GM18511 (cell line): ENCODE results near the gene HIP1.
"Not testable (repeated sequence)": the region's sequence is repeated elsewhere in the genome, so short reads cannot be mapped to it uniquely, and the experiment has no call there.

Experiments used
- ATAC-seq: cut with Tn5 transposase; IDR thresholded peaks from one replicate; pipeline ENCODE4 v1.9.1; 2021; ENCODE audit warnings: mild to moderate bottlenecking, moderate library complexity; ENCODE audit not compliant: unreplicated experiment

Gene HIP1

GRCh38 chr7:75738604-75738974 is at the start of gene HIP1:
TSS of gene HIP1 (minus strand) at chr7:75738941. CDS start at chr7:75738920, 21 bp downstream.
- ATAC-seq = peak; percentile 10

- ATAC-seq = not testable (repeated sequence)
Measured at GRCh38 chr7:75788154-75788847, 49.6 kb upstream of the HIP1 start.

GRCh38 chr7:75783058-75783457 is 44.3 kb upstream of the HIP1 start:
- not testable (repeated sequence) for ATAC-seq

- ATAC-seq = not testable (repeated sequence)
Measured at GRCh38 chr7:75780647-75781273, 42.0 kb upstream of the HIP1 start.

GRCh38 chr7:75779516-75779915 is 40.8 kb upstream of the HIP1 start:
- not testable (repeated sequence) for ATAC-seq

- ATAC-seq = not testable (repeated sequence)
Measured at GRCh38 chr7:75779035-75779434, 40.3 kb upstream of the HIP1 start.

- no peak for ATAC-seq
Measured at GRCh38 chr7:75776295-75776971, 37.7 kb upstream of the HIP1 start.

- ATAC-seq = not testable (repeated sequence)
Measured at GRCh38 chr7:75773958-75774357, 35.2 kb upstream of the HIP1 start.

GRCh38 chr7:75772081-75773077 is 33.6 kb upstream of the HIP1 start, which contains the start of gene CCL26:
TSS of gene CCL26 (minus strand) at chr7:75772211. CDS start at chr7:75772176, 35 bp downstream.
- no peak for ATAC-seq

- no peak for ATAC-seq
Measured at GRCh38 chr7:75771224-75771623, 32.5 kb upstream of the HIP1 start.

- ATAC-seq = no peak
Measured at GRCh38 chr7:75762350-75762917, 23.7 kb upstream of the HIP1 start.

- ATAC-seq = not testable (repeated sequence)
Measured at GRCh38 chr7:75761801-75762200, 23.1 kb upstream of the HIP1 start.

- ATAC-seq = no peak
Measured at GRCh38 chr7:75758491-75758890, 19.8 kb upstream of the HIP1 start.

- ATAC-seq = no peak
Measured at GRCh38 chr7:75757860-75758259, 19.1 kb upstream of the HIP1 start.

GRCh38 chr7:75756991-75757676 is 18.4 kb upstream of the HIP1 start:
- no peak for ATAC-seq

- no peak for ATAC-seq
Measured at GRCh38 chr7:75756206-75756990, 17.7 kb upstream of the HIP1 start.

- no peak for ATAC-seq
Measured at GRCh38 chr7:75743455-75743859, 4.7 kb upstream of the HIP1 start.

GRCh38 chr7:75740846-75741497 is 2.2 kb upstream of the HIP1 start:
- no peak for ATAC-seq
